GM12872 (cell line): ENCODE data around the gene PPP2R2B.

Source experiments
- TF ChIP-seq, protein P1 (sequence below): IDR thresholded peaks from 3 replicates; pipeline ENCODE4 v1.5.1; 2011; ENCODE audit warnings: low read depth, mild to moderate bottlenecking, low read length, moderate library complexity; ENCODE audit not compliant: insufficient read depth

PPP2R2B gene

GRCh38 chr5:146704949-146705665, 173.4 kb downstream of the PPP2R2B start:
- TF ChIP-seq, protein P1, sequence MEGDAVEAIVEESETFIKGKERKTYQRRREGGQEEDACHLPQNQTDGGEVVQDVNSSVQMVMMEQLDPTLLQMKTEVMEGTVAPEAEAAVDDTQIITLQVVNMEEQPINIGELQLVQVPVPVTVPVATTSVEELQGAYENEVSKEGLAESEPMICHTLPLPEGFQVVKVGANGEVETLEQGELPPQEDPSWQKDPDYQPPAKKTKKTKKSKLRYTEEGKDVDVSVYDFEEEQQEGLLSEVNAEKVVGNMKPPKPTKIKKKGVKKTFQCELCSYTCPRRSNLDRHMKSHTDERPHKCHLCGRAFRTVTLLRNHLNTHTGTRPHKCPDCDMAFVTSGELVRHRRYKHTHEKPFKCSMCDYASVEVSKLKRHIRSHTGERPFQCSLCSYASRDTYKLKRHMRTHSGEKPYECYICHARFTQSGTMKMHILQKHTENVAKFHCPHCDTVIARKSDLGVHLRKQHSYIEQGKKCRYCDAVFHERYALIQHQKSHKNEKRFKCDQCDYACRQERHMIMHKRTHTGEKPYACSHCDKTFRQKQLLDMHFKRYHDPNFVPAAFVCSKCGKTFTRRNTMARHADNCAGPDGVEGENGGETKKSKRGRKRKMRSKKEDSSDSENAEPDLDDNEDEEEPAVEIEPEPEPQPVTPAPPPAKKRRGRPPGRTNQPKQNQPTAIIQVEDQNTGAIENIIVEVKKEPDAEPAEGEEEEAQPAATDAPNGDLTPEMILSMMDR = no peak

- TF ChIP-seq, protein P1 = no peak
These were observed 174.7 kb downstream of the PPP2R2B start for GRCh38 chr5:146703899-146704298.

- TF ChIP-seq, protein P1 = no peak
These were observed 175.1 kb downstream of the PPP2R2B start for GRCh38 chr5:146703499-146703898.

DNA sequence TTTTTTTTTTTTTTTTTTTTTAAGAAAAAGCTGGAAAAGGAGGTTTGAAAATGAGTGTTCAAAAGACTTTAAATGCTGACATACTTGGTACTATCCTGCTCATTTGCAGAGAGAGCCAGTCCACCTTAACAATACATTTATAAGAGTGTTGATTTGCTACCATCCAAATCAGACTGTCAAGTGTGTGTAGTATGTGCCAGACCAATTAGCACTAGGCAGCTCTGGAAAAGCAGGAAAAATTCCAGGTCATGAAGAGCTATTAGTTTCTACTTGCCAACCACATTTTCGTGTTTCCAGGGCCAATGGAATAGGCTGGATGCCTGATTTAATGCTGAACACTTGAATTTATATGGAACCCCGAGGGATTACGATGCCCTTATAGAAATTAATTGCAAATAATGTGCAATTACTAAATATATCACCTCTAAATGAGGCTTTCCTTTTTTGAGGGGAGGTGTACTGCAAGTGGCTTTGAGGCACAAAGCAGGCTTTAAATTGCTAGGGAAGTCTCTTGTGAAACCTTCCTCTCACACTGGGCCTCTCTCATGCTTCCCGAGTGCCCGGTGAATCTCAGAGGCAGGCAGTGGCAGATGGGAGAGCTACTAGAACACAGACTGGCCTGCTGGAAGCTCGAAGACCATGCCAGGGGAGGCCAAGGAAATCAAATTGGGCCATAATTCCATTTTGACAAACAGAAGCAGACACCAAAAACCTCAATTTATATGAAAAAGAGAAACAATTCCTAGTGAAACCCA, 178.7 kb downstream of the PPP2R2B start:
- TF ChIP-seq, protein P1 = no peak

DNA sequence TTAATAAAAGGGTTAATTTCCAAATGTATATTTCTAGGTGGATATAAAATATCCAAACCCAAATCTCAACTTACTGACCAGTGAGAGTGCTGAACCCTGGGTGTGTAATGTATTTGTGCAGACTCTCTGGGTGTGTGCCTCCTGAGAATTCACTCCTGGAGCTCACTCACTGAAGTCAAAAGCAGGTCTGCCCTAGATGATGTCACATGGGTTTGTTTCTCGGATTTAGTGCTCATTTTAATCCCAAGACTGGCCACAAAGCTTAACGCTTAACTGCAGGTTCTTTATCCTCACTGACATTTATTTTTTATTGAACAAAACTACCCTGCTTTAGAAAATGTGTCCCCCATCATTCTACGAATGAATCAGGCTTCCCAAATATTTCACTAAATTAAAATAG, 179.4 kb downstream of the PPP2R2B start:
- TF ChIP-seq, protein P1 = no peak

DNA sequence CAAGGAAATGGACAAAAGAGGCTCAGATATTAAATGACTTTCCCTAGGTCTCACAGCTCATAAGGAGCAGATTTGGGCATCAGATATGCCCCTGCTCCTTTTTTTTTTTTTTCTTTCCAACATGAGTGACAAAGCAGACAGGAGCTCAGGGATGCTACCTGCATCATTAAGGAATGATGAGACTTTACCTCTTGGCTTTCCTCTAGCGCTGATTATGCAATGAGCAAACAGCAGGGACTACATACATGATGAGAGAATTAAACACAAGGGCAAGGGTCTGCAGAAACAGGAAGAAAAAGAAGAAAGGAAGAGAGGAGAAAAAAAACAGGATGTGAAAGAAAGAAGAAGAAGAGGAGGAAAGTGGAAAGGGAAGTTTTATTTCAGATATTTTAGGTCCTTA, 179.9 kb downstream of the PPP2R2B start:
- TF ChIP-seq, protein P1 = no peak

GRCh38 chr5:146697211-146697610, 181.3 kb downstream of the PPP2R2B start:
- TF ChIP-seq, protein P1 = no peak
